Gastroesophageal sphincter (tissue), 4 donors: ENCODE results near the gene CAPN10. TPM values are rescaled to one million over a fixed set of nuclear protein-coding genes. Genes with fewer than 3 reads are reported as not detected.

Source experiments
- ATAC-seq: fragments of 150-250 bp; one replicate; pipeline ENCODE4 v1.9.1; 2016; ENCODE audit warnings: mild to moderate bottlenecking, moderate library complexity
- H3K27ac ChIP-seq, 4 donors: fragments of 200-600 bp; sonication (generic) in 3 of 4; 1 replicate in 3 of 4; 2 replicates in 1 of 4; pipeline ENCODE4 v1.5.1; 2016 to 2019
- H3K27me3 ChIP-seq: fragments of 200-600 bp; sonication (generic); one replicate; pipeline ENCODE4 v1.5.1; 2019
- H3K36me3 ChIP-seq, 2 donors: fragments of 200-600 bp; sonication (generic); one replicate each; pipeline ENCODE4 v1.5.1; 2019; ENCODE audit warnings: control low read depth in 1 of 2
- H3K4me1 ChIP-seq, 3 donors: fragments of 200-600 bp; sonication (generic); 1 replicate in 2 of 3; 2 replicates in 1 of 3; pipeline ENCODE4 v1.5.1; 2016 to 2019; ENCODE audit warnings: control low read depth in 2 of 3
- H3K4me3 ChIP-seq, 2 donors: fragments of 200-600 bp; sonication (generic); one replicate each; pipeline ENCODE4 v1.5.1; 2019; ENCODE audit warnings: mild to moderate bottlenecking in 1 of 2, moderate library complexity in 1 of 2
- H3K9me3 ChIP-seq, 3 donors: fragments of 200-600 bp; sonication (generic); one replicate each; pipeline ENCODE4 v1.5.1; 2017 to 2019; ENCODE audit warnings: control low read depth in 2 of 3
- CTCF ChIP-seq, 4 experiments: fragments of 200-600 bp in 2 of 4; fragments of 450-650 bp in 2 of 4; sonication (generic) in 1 of 4; IDR thresholded peaks; one replicate each; pipeline ENCODE4 v1.5.1; 2017 to 2019; ENCODE audit warnings: antibody characterized with exemption in 4 of 4, mild to moderate bottlenecking in 2 of 4, moderate library complexity in 2 of 4
- EP300 ChIP-seq: sonication (generic); formaldehyde crosslinking; IDR thresholded peaks from one replicate; pipeline ENCODE4 v1.6.1; 2017; ENCODE audit warnings: antibody characterized with exemption, mild to moderate bottlenecking
- POLR2A ChIP-seq, 2 donors: fragments of 450-650 bp; IDR thresholded peaks; one replicate each; pipeline ENCODE4 v1.6.1; 2017; ENCODE audit warnings: antibody characterized with exemption in 2 of 2, mild to moderate bottlenecking in 2 of 2, moderate library complexity in 1 of 2
- POLR2AphosphoS5 ChIP-seq: sonication (generic); formaldehyde crosslinking; IDR thresholded peaks from one replicate; pipeline ENCODE4 v1.6.1; 2017; ENCODE audit warnings: antibody characterized with exemption
- WGBS, 2 donors: methylation state at CpG; one replicate each; pipeline ENCODE4 v1.1.5; 2018; ENCODE audit warnings: low coverage in 1 of 2; 5-methylcytosine and 5-hydroxymethylcytosine counted together
- total RNA-seq, 4 donors: library from RNA; depleted of rRNA; stranded (reverse); fragments of >200 nt; gene quantifications; one replicate each; pipeline ENCODE4 v1.1.0, GENCODE V29; 2016

Gene CAPN10
- total RNA-seq, 4 donors from 2014 or later, result 19.2 to 34.7 (median 23.2) TPM

DNA sequence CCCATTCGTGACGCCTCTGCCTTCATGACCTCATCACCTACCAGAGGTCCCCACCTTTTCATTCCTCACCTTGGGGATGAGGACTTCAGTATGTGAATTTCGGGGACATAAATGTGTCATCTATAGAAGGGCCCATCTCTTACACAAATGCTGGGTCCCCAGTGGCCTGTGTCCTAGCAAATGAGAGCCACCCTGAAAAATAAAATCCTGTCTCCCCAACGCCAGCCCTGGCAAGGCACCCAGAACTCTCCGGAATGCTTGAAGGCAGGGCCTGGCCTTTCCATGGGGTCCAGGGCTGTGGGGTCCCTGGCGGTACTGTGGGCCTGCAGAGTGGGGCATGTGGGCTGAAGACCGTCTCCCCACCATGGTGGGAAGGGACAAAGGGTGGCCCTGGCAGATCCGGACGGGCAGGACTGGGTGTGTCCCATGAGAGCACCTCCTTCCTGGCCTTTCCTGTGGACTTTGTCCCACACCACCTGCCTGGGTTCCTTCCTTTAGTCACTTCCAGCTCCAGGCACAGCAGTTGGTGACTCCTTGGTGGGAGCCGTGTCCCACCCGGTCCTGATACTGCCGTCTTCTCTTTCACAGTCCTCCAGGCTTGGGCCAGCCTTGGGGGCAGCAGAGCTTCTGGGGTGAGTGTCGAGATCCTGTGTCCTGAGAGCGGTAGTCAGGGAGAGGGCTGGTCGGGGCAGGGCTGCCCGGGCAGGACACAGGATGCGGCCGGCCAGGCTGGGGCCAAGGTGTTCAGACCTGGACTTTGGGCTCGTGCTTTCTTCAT is 18.6 kb downstream of the CAPN10 start:
- Histone ChIP-seq H3K27me3 (no peaks in the 10 kb centered on the region), H3K9me3 (no peaks in the 10 kb centered on the region), H3K36me3 (peaks cover 0 to 28% of the 10 kb centered on the region in 2 donors), H3K27ac (no peak overlapping the region), H3K4me3 (no peak overlapping the region), H3K4me1 (peaks cover 0 to 9% (median 0%) of the 10 kb centered on the region in 3 donors)
- no peak for ATAC-seq
- 80 to 85% methylated on average over 5 of the region's 19 CpGs for WGBS, 2 donors
- TF ChIP-seq POLR2AphosphoS5 (no peak), EP300 (no peak), CTCF (IDR thresholded peaks at IDR 0.05) (no peak), POLR2A (IDR thresholded peaks at IDR 0.05) (no peak)

DNA sequence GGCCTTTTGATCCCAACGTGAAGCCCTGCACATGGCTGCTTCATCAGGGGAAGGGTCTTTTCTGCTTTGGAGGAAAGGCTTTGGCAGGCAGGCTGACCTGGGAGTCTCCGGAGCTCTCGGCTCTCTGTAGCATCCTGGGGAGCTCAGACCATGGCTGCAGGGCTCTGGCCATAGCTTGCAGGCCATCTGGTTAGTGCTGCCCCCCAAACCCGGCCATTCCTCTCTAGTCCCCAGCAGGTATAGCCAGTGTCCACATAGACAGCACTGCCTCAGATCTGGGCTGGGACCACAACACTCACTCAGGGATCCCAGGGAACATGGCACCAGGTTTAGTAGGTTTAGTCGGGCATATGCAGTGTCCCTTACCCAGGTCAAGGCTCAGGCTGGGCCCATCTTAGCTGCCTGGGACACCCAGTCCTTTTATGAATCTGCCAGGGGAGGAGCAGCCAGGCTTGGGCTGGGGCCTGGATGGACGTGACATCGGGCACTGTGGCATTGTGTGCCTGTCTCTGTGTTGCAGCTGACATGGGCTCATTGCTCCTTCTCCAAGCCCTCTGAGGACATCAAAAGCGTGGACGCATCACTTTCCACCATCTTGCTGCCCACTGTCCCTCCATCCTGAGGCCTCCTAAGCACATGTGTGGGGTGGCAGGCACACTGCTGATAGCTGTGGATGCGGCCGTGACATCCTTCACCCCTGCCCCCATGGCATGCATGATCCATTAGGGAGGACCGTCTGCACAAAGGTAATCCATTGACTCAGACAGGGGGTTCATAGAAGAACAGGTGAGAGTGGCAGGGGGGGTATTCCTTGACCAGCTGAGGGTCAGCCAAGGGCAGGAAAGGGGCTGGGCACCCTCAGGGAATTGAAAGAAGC is 19.6 kb downstream of the CAPN10 start:
- Histone ChIP-seq H3K4me3 (no peak overlapping the region), H3K36me3 (peaks cover 0 to 18% of the 10 kb centered on the region in 2 donors), H3K9me3 (no peaks in the 10 kb centered on the region), H3K27ac (no peak overlapping the region), H3K27me3 (no peaks in the 10 kb centered on the region), H3K4me1 (peaks cover 0 to 9% (median 0%) of the 10 kb centered on the region in 3 donors)
- no peak for ATAC-seq
- 68 to 100% methylated on average over 2 to 4 of the region's 12 CpGs for WGBS, 2 donors
- TF ChIP-seq CTCF (IDR thresholded peaks at IDR 0.05), result no peak

DNA sequence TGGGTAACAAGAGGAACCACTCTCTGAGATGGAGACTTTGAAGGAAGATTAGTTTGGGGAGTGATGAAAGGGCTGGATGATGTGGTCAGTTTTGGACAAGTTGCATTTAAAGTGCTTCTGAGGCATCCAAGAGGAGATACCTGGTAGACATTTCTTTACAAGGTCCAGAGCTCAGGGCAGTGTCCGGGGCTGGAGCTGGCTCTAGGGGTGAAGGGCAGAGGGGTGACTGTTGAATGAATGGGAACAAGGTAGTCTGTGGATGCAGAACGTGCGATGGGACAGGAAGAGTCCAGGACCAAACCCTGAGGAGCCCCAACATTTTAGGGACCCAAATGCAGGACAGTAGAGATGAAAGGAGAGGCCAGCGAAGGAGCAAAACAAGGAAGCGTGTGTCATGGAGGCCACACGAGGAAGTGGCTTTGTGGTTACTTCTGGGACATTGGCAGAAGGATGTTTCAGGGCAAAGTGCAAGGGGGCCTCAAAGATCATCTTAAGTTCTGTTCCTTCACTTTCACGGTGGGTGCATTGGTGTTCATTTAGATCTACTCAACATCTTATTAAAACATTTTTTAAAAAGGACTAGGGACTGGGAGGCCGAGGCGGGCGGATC is 25.2 kb downstream of the CAPN10 start:
- Histone ChIP-seq H3K27me3 (no peaks in the 10 kb centered on the region), H3K4me3 (no peak overlapping the region), H3K27ac (no peak overlapping the region), H3K9me3 (no peaks in the 10 kb centered on the region), H3K4me1 (no peaks in the 10 kb centered on the region), H3K36me3 (peaks cover 0 to 7% of the 10 kb centered on the region in 2 donors)
- no peak for ATAC-seq
- WGBS, 2 donors, result 88 to 90% methylated on average over 3 to 7 of the region's 10 CpGs
- TF ChIP-seq EP300, result no peak
- no peak for TF ChIP-seq CTCF (IDR thresholded peaks at IDR 0.05)
- no peak for TF ChIP-seq POLR2AphosphoS5
- no peak for TF ChIP-seq POLR2A (IDR thresholded peaks at IDR 0.05)

DNA sequence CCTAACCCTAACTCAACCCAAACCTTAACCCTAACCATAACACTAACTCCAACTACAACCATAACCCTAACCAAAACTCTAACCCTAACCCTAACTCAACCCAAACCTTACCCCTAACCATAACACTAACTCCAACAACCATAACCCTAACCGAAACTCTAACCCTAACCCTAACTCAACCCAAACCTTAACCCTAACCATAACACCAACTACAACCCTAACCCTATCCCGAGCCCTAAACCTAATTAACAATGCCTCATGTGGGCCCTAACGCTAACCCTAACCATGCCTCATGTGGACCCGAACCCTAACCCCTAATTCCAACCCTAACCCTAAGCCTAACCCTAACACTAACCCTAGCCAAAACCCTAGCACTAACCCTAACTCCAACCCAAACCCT is 27.2 kb downstream of the CAPN10 start:
- Histone ChIP-seq H3K36me3 (peaks cover 0 to 12% of the 10 kb centered on the region in 2 donors), H3K4me3 (no peak overlapping the region), H3K4me1 (no peaks in the 10 kb centered on the region), H3K9me3 (no peaks in the 10 kb centered on the region), H3K27me3 (no peaks in the 10 kb centered on the region), H3K27ac (no peak overlapping the region)
- WGBS, 2 donors, result 87 to 93% methylated on average over 4 of the region's 4 CpGs
- ATAC-seq, result no peak
- TF ChIP-seq EP300, result no peak

- no peak for ATAC-seq
- Histone ChIP-seq H3K9me3 (no peaks in the 10 kb centered on the region), H3K4me1 (no peaks in the 10 kb centered on the region), H3K4me3 (no peak overlapping the region), H3K36me3 (peaks cover 0 to 17% of the 10 kb centered on the region in 2 donors), H3K27me3 (no peaks in the 10 kb centered on the region), H3K27ac (no peak overlapping the region)
- WGBS, 2 donors, result 95 to 100% methylated on average over 2 to 4 of the region's 9 CpGs
- no peak for TF ChIP-seq EP300
- TF ChIP-seq POLR2A (IDR thresholded peaks at IDR 0.05), result no peak
- no peak for TF ChIP-seq POLR2AphosphoS5
- no peak for TF ChIP-seq CTCF (IDR thresholded peaks at IDR 0.05)
Measured at GRCh38 chr2:240614391-240614790, 27.9 kb downstream of the CAPN10 start.
